ENCODE results near the gene NFASC.

NFASC gene

DNA sequence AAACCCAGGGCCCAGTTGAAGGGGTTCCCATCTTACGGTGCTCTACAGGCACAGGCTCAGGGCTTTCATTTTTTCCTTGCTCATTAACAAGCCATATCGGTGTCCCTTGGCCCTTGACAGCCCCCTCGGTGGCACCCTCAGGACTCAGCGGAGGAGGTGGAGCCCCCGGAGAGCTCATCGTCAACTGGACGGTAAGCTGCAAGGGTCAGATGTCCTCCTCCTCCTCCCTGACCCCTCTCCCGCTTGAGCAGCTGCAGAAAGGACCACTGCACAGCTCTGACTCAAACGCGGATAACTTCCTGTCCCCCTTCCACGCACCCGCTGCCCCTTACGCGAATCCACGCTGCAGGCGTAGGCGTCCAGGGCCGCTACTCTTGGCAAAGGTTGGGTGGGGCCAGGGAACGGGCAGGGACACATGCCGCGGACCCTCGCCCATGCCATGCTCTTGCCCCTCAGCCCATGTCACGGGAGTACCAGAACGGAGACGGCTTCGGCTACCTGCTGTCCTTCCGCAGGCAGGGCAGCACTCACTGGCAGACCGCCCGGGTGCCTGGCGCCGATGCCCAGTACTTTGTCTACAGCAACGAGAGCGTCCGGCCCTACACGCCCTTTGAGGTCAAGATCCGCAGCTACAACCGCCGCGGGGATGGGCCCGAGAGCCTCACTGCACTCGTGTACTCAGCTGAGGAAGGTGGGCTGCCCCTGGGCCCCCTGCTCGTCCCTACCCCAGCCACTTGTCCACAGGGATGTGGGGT, 198.9 kb downstream of the NFASC start:
- DNase-seq: no peak

DNA sequence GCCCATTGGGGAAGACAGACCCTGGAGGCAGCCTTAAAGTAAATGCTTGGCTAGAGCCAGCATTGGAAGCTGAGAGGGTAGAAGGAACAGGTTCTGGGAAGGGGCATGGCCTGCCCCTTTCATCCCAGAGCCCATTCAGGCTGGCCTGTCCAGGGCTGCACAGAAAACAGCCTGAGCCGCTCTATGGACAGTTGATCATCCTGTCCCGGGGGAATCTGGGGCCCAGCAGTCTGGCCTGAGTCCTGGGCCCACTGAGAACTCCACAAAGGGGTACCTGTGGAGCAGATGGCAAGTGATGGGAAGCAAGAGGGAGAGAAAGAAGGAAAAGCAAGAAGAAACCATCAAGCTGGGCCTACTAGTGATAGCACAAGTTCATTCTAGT, 200.4 kb downstream of the NFASC start:
- DNase-seq: no peak

- no peak for DNase-seq
These were observed 201.1 kb downstream of the NFASC start for GRCh38 chr1:205071801-205072200.

GRCh38 chr1:205072286-205072685, 201.6 kb downstream of the NFASC start:
- DNase-seq: no peak

All from SW 1271 (cell line).